ENCODE data around the gene PREX1. TPM values are rescaled to one million over a fixed set of nuclear protein-coding genes. Genes with fewer than 3 reads are reported as not detected.

Gene PREX1
- total RNA-seq, 1 donor from 2014 or later, result 2.9 TPM

- H3K36me3 Mint-ChIP-seq (ENCODE audit: insufficient read depth), result no peaks in the 10 kb centered on the region
- no peak overlapping the region for H3K27ac Mint-ChIP-seq
- no peaks in the 10 kb centered on the region for H3K9me3 Mint-ChIP-seq (ENCODE audit: low read depth)
- no peak overlapping the region for H3K4me3 Mint-ChIP-seq (ENCODE audit: low read depth)
- no peak for TF ChIP-seq CTCF (IDR thresholded peaks at IDR 0.05; ENCODE audit: unreplicated experiment)
- peaks cover 15% of the 10 kb centered on the region for H3K27me3 Mint-ChIP-seq
- no peak for DNase-seq (ENCODE audit: low spot score, unreplicated experiment)
- peaks cover 3% of the 10 kb centered on the region for H3K4me1 Mint-ChIP-seq (ENCODE audit: low read depth)
Observed at GRCh38 chr20:48747840-48748414, 79.9 kb downstream of the PREX1 start.

- Mint-ChIP-seq H3K4me1 (ENCODE audit: low read depth) (peaks cover 2% of the 10 kb centered on the region), H3K4me3 (ENCODE audit: low read depth) (no peak overlapping the region), H3K27ac (no peak overlapping the region), H3K27me3 (peaks cover 9% of the 10 kb centered on the region), H3K36me3 (ENCODE audit: insufficient read depth) (no peaks in the 10 kb centered on the region), H3K9me3 (ENCODE audit: low read depth) (no peaks in the 10 kb centered on the region)
- DNase-seq (ENCODE audit: low spot score, unreplicated experiment), result no peak
- no peak for TF ChIP-seq CTCF (IDR thresholded peaks at IDR 0.05; ENCODE audit: unreplicated experiment)
Observed at GRCh38 chr20:48745330-48745729, 82.5 kb downstream of the PREX1 start.

GRCh38 chr20:48744515-48744914 lies 83.3 kb downstream of the PREX1 start:
- H3K36me3 Mint-ChIP-seq (ENCODE audit: insufficient read depth), result no peaks in the 10 kb centered on the region
- peaks cover 5% of the 10 kb centered on the region for H3K27me3 Mint-ChIP-seq
- no peaks in the 10 kb centered on the region for H3K9me3 Mint-ChIP-seq (ENCODE audit: low read depth)
- no peak for TF ChIP-seq CTCF (IDR thresholded peaks at IDR 0.05; ENCODE audit: unreplicated experiment)
- no peak overlapping the region for H3K27ac Mint-ChIP-seq
- no peak for DNase-seq (ENCODE audit: low spot score, unreplicated experiment)
- H3K4me1 Mint-ChIP-seq (ENCODE audit: low read depth), result peaks cover 2% of the 10 kb centered on the region
- no peak overlapping the region for H3K4me3 Mint-ChIP-seq (ENCODE audit: low read depth)

- H3K27me3 Mint-ChIP-seq, result peaks cover 5% of the 10 kb centered on the region
- TF ChIP-seq CTCF (IDR thresholded peaks at IDR 0.05; ENCODE audit: unreplicated experiment), result no peak
- H3K4me3 Mint-ChIP-seq (ENCODE audit: low read depth), result no peak overlapping the region
- H3K9me3 Mint-ChIP-seq (ENCODE audit: low read depth), result no peaks in the 10 kb centered on the region
- H3K4me1 Mint-ChIP-seq (ENCODE audit: low read depth), result peaks cover 2% of the 10 kb centered on the region
- H3K36me3 Mint-ChIP-seq (ENCODE audit: insufficient read depth), result no peaks in the 10 kb centered on the region
- no peak for DNase-seq (ENCODE audit: low spot score, unreplicated experiment)
- H3K27ac Mint-ChIP-seq, result peak overlapping the region; percentile 42
Observed at GRCh38 chr20:48743807-48744206, 84.0 kb downstream of the PREX1 start.

- H3K27me3 Mint-ChIP-seq, result peaks cover under 1% of the 10 kb centered on the region
- no peak for TF ChIP-seq CTCF (IDR thresholded peaks at IDR 0.05; ENCODE audit: unreplicated experiment)
- H3K9me3 Mint-ChIP-seq (ENCODE audit: low read depth), result no peaks in the 10 kb centered on the region
- H3K36me3 Mint-ChIP-seq (ENCODE audit: insufficient read depth), result no peaks in the 10 kb centered on the region
- no peak overlapping the region for H3K27ac Mint-ChIP-seq
- H3K4me1 Mint-ChIP-seq (ENCODE audit: low read depth), result peaks cover 2% of the 10 kb centered on the region
- no peak for DNase-seq (ENCODE audit: low spot score, unreplicated experiment)
- no peak overlapping the region for H3K4me3 Mint-ChIP-seq (ENCODE audit: low read depth)
Observed at GRCh38 chr20:48742912-48743680, 84.7 kb downstream of the PREX1 start.

Data from progenitor cell of endocrine pancreas (in vitro differentiated cells).